HG03558 (cell line): ENCODE data around the gene CAMSAP3.
"Not testable (repeated sequence)": the region's sequence is repeated elsewhere in the genome, so short reads cannot be mapped to it uniquely, and the experiment has no call there.

Experiments
- ATAC-seq: cut with Tn5 transposase; IDR thresholded peaks from one replicate; pipeline ENCODE4 v1.9.1; 2021; ENCODE audit warnings: moderate number of reproducible peaks; ENCODE audit not compliant: unreplicated experiment; ENCODE audit errors: extremely low read depth

The CAMSAP3 gene

GRCh38 chr19:7565332-7565731 is 30.3 kb upstream of the CAMSAP3 start:
- no peak for ATAC-seq

- ATAC-seq, result no peak
Observed at GRCh38 chr19:7570761-7571160, 24.9 kb upstream of the CAMSAP3 start.

GRCh38 chr19:7575434-7576040 is 20.1 kb upstream of the CAMSAP3 start:
- no peak for ATAC-seq

- ATAC-seq, result not testable (repeated sequence)
Observed at GRCh38 chr19:7577422-7577821, 18.2 kb upstream of the CAMSAP3 start.

GRCh38 chr19:7578127-7578526 is 17.5 kb upstream of the CAMSAP3 start:
- ATAC-seq, result no peak

- ATAC-seq, result no peak
Observed at GRCh38 chr19:7579182-7579581, 16.5 kb upstream of the CAMSAP3 start.

- ATAC-seq, result no peak
Observed at GRCh38 chr19:7582446-7582845, 13.2 kb upstream of the CAMSAP3 start.

GRCh38 chr19:7589822-7590221 is 5.8 kb upstream of the CAMSAP3 start:
- no peak for ATAC-seq

GRCh38 chr19:7590256-7590655 is 5.4 kb upstream of the CAMSAP3 start:
- ATAC-seq, result no peak

GRCh38 chr19:7596211-7596937 is 711 bp downstream of the CAMSAP3 start:
- no peak for ATAC-seq

- no peak for ATAC-seq
Observed at GRCh38 chr19:7597689-7598088, 2.0 kb downstream of the CAMSAP3 start.

- no peak for ATAC-seq
Observed at GRCh38 chr19:7598180-7598579, 2.5 kb downstream of the CAMSAP3 start.

GRCh38 chr19:7600721-7601120 is 5.1 kb downstream of the CAMSAP3 start:
- ATAC-seq, result no peak

- ATAC-seq, result no peak
Observed at GRCh38 chr19:7602240-7602934, 6.7 kb downstream of the CAMSAP3 start.

GRCh38 chr19:7602935-7603497 is 7.4 kb downstream of the CAMSAP3 start:
- no peak for ATAC-seq

GRCh38 chr19:7603919-7604318 is 8.3 kb downstream of the CAMSAP3 start:
- no peak for ATAC-seq

GRCh38 chr19:7605490-7606222 is 10.0 kb downstream of the CAMSAP3 start:
- no peak for ATAC-seq

GRCh38 chr19:7606289-7606688 is 10.6 kb downstream of the CAMSAP3 start:
- ATAC-seq, result no peak

GRCh38 chr19:7607212-7607873 is 11.7 kb downstream of the CAMSAP3 start:
- ATAC-seq, result no peak
